Smooth muscle cell (in vitro differentiated cells): ENCODE results near the gene VWCE. TPM values are rescaled to one million over a fixed set of nuclear protein-coding genes. Genes with fewer than 3 reads are reported as not detected.

Experiments used
- DNase-seq: peaks from one replicate; lab custom pipeline; 2025; ENCODE audit not compliant: unreplicated experiment; lab: John Stamatoyannopoulos, UW
- H2AFZ ChIP-seq: fragments of 200-600 bp; sonication (generic); 2 replicates; pipeline ENCODE4 v1.6.0; 2016; ENCODE audit warnings: antibody characterized with exemption, low read depth, mild to moderate bottlenecking
- H3F3A ChIP-seq: fragments of 200-600 bp; sonication (generic); 2 replicates; pipeline ENCODE4 v1.6.0; 2017; ENCODE audit warnings: antibody characterized with exemption, low read depth
- H3K27ac ChIP-seq: fragments of 200-600 bp; sonication (generic); 2 replicates; pipeline ENCODE4 v1.5.1; 2016; ENCODE audit warnings: low read depth, mild to moderate bottlenecking
- H3K27me3 ChIP-seq: fragments of 200-600 bp; sonication (generic); 2 replicates; pipeline ENCODE4 v1.6.1; 2016; ENCODE audit warnings: low read depth, mild to moderate bottlenecking
- H3K36me3 ChIP-seq: fragments of 200-600 bp; sonication (generic); 2 replicates; pipeline ENCODE4 v1.5.1; 2016; ENCODE audit warnings: low read depth
- H3K4me1 ChIP-seq: fragments of 200-600 bp; sonication (generic); 2 replicates; pipeline ENCODE4 v1.5.1; 2016; ENCODE audit warnings: low read depth
- H3K4me2 ChIP-seq: fragments of 200-600 bp; sonication (generic); 2 replicates; pipeline ENCODE4 v1.6.0; 2016; ENCODE audit warnings: mild to moderate bottlenecking
- H3K4me3 ChIP-seq: fragments of 200-600 bp; sonication (generic); 2 replicates; pipeline ENCODE4 v1.5.1; 2016; ENCODE audit warnings: mild to moderate bottlenecking
- H3K79me2 ChIP-seq: fragments of 200-600 bp; sonication (generic); 2 replicates; pipeline ENCODE4 v1.6.0; 2016; ENCODE audit warnings: low read depth, mild to moderate bottlenecking
- H3K9ac ChIP-seq: fragments of 200-600 bp; sonication (generic); 2 replicates; pipeline ENCODE4 v1.6.0; 2016; ENCODE audit warnings: low read depth
- H3K9me3 ChIP-seq: fragments of 200-600 bp; sonication (generic); replicated peaks from 2 replicates; pipeline ENCODE4 v1.5.1; 2016; ENCODE audit warnings: low read depth
- H4K20me1 ChIP-seq: fragments of 200-600 bp; sonication (generic); 2 replicates; pipeline ENCODE4 v1.6.0; 2016; ENCODE audit warnings: low read depth
- WGBS: methylation state at CpG from one replicate; pipeline ENCODE4 v1.1.7; 2016; ENCODE audit warnings: low lambda C conversion rate; 5-methylcytosine and 5-hydroxymethylcytosine counted together
- polyA plus RNA-seq: library from polyadenylated mRNA; unstranded; fragments of >200 nt; fragmentation: Nextera tagmentation; extraction: Ambion mirVana; gene quantifications from 2 replicates; pipeline ENCODE4 v1.2.1, GENCODE V29; 2016
- total RNA-seq: library from RNA; depleted of rRNA; stranded (reverse); fragments of >200 nt; gene quantifications from 2 replicates; pipeline ENCODE4 v1.2.3, GENCODE V29; 2014
- TF ChIP-seq, protein P1 (sequence below): fragments of 200-600 bp; sonication (generic); IDR thresholded peaks from 2 replicates; pipeline ENCODE4 v1.5.1; 2017; ENCODE audit warnings: borderline replicate concordance, mild to moderate bottlenecking, antibody characterized with exemption; ENCODE audit not compliant: insufficient read depth, poor library complexity, severe bottlenecking

The VWCE gene
- total and polyA plus RNA-seq, 2 experiments from 2014 or later: 1.5 to 2.4 TPM

DNA sequence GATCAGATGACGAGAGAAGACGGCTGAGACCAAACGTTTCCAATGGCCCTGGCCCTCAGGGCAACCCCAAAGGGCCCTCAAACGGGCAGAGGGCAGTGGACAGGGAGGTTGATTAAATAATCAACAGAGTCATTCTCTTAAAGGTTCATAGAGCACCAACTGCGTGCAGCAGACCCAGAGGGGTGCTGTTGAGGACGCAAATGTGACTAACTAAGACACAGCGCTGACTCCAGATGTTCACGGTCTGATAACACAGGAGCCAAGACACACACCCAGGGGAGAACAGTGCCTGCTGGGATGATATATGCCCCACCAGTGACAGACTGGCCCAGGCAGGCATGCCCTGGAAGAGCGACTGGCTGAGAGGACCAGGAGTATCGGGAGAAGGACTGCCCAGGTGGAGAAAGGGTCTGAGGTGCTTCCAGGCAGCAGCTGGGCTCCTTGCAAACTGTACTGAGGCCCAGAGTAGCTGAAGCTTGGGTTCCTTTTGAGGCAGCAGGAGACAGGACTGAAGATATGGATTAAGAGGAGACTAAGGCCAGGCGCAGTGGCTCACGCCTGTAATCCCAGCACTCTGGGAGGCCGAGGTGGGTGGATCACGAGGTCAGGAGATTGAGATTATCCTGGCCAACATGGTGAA lies 7.7 kb downstream of the VWCE start:
- Histone ChIP-seq H3K27ac (no peak overlapping the region), H3K4me3 (no peak overlapping the region), H2AFZ (no peak overlapping the region), H3K9me3 (no peaks in the 10 kb centered on the region), H3K27me3 (no peaks in the 10 kb centered on the region), H3K4me1 (no peaks in the 10 kb centered on the region), H4K20me1 (no peaks in the 10 kb centered on the region), H3K9ac (no peak overlapping the region), H3K36me3 (no peaks in the 10 kb centered on the region), H3K79me2 (no peaks in the 10 kb centered on the region), H3K4me2 (no peak overlapping the region), H3F3A (no peaks in the 10 kb centered on the region)
- DNase-seq: no peak
- WGBS: 89% methylated on average over 14 of the region's 14 CpGs
- TF ChIP-seq, protein P1, sequence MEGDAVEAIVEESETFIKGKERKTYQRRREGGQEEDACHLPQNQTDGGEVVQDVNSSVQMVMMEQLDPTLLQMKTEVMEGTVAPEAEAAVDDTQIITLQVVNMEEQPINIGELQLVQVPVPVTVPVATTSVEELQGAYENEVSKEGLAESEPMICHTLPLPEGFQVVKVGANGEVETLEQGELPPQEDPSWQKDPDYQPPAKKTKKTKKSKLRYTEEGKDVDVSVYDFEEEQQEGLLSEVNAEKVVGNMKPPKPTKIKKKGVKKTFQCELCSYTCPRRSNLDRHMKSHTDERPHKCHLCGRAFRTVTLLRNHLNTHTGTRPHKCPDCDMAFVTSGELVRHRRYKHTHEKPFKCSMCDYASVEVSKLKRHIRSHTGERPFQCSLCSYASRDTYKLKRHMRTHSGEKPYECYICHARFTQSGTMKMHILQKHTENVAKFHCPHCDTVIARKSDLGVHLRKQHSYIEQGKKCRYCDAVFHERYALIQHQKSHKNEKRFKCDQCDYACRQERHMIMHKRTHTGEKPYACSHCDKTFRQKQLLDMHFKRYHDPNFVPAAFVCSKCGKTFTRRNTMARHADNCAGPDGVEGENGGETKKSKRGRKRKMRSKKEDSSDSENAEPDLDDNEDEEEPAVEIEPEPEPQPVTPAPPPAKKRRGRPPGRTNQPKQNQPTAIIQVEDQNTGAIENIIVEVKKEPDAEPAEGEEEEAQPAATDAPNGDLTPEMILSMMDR: no peak

DNA sequence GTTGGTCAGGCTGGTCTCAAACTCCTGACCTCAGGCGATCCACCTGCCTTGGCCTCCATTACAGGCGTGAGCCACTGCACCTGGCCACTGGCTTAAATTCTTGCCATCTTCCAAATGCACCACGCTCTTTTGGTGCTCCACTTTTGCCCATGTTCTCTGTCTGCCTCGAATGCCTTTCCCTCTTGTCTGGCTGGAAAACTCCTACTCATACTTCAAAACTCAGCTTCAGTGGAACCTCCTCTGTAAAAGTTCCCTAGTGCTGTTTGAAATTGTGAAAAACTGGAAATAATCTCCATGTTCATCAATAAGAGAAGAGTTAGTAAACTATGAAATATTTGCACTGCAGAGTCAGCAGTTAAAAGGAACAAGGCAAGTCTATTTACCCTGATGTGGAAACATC lies 11.5 kb downstream of the VWCE start:
- no peak overlapping the region for H3K4me2 ChIP-seq
- TF ChIP-seq, protein P1: no peak

DNA sequence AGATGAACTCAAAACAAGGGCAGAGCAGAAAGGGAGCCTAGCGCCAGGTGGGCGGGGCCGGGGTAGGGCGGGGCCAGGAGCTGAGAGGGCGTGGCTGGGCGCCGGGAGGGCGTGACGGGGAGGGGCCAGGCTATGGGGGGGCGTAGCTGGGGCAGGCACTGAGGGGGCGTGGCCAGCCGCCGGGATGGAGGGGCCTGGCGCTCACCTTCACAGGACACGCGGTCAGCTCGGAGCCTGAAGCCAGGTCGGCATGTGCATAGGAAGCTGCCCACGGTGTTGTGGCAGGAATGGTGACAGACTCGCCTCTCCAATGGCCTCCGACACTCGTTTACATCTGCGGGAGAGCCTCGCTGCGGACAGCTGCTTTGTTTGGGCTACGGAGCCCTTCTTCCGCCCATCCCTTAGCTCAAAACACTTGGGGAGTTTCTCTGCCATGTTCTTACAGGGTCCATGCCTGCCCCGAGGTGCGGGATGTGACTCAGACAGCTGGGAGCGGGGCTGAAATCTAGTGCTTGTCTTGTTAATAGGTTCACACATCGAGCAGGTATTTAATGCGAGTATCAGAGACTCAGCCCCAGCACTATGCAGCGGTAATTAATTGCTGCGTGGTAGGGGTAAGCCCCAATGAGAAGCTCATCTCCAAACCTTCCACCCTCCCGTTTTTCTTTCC lies 13.4 kb downstream of the VWCE start:
- Histone ChIP-seq H2AFZ (no peak overlapping the region), H3K9me3 (no peaks in the 10 kb centered on the region), H3K27ac (no peak overlapping the region), H3F3A (no peaks in the 10 kb centered on the region), H4K20me1 (no peaks in the 10 kb centered on the region), H3K4me3 (no peak overlapping the region), H3K9ac (no peak overlapping the region), H3K79me2 (no peaks in the 10 kb centered on the region), H3K27me3 (no peaks in the 10 kb centered on the region), H3K4me2 (peak overlapping the region; percentile 48), H3K36me3 (no peaks in the 10 kb centered on the region), H3K4me1 (no peaks in the 10 kb centered on the region)
- WGBS: 47% methylated on average over 22 of the region's 35 CpGs
- DNase-seq: peak; percentile 23
- TF ChIP-seq, protein P1: no peak

More for the DNA sequence above, 11.5 kb downstream of the VWCE start:
- WGBS: 96% methylated on average over 4 of the region's 4 CpGs
- Histone ChIP-seq H3K79me2 (no peaks in the 10 kb centered on the region), H3F3A (no peaks in the 10 kb centered on the region), H4K20me1 (no peaks in the 10 kb centered on the region), H3K27me3 (no peaks in the 10 kb centered on the region), H3K4me1 (no peaks in the 10 kb centered on the region), H3K4me3 (no peak overlapping the region), H2AFZ (no peak overlapping the region), H3K36me3 (no peaks in the 10 kb centered on the region), H3K9ac (no peak overlapping the region), H3K27ac (no peak overlapping the region), H3K9me3 (no peaks in the 10 kb centered on the region)
- DNase-seq: no peak
